ENCODE measurements around the gene C11orf98. TPM values are rescaled to one million over a fixed set of nuclear protein-coding genes. Genes with fewer than 3 reads are reported as not detected.

Gene C11orf98
- total and polyA plus RNA-seq, 2 donors (not counting 3 experiments of a cell fraction or from before 2014, with no cell fraction given) = 39.5 to 61.0 TPM

- Histone ChIP-seq H3K27me3 (ENCODE audit: control insufficient read depth in 2 of 2, insufficient read depth in 2 of 2, low read length in 2 of 2) (no peaks in the 10 kb centered on the region), H2AFZ (ENCODE audit: low read depth, low read length) (no peak overlapping the region), H3K4me1 (ENCODE audit: control insufficient read depth, extremely low read depth, insufficient read depth, low read length) (peaks cover 11% of the 10 kb centered on the region), H3K79me2 (ENCODE audit: control insufficient read depth, insufficient read depth, low read length) (peaks cover 24% of the 10 kb centered on the region), H4K20me1 (replicated peaks; ENCODE audit: control insufficient read depth, extremely low read depth, insufficient read depth, low read length) (no peaks in the 10 kb centered on the region), H3K9me1 (replicated peaks; ENCODE audit: control insufficient read depth, extremely low read depth, insufficient read depth, low read length) (no peaks in the 10 kb centered on the region), H3K27ac (ENCODE audit: insufficient read depth, low read depth, low read length) (no peak overlapping the region), H3K4me2 (ENCODE audit: insufficient read depth, low read length) (no peak overlapping the region), H3K9me3 (replicated peaks; ENCODE audit: control insufficient read depth, insufficient read depth, low read length) (no peaks in the 10 kb centered on the region), H3K36me3 (ENCODE audit: control insufficient read depth in 2 of 2, extremely low read depth in 1 of 2, insufficient read depth in 2 of 2, low read length in 2 of 2) (peaks cover 0 to 17% of the 10 kb centered on the region in 2 experiments), H3K4me3 (replicated peaks in 1 of 3; ENCODE audit: insufficient read depth in 1 of 3, low read depth in 1 of 3, low read length in 3 of 3) (no peak overlapping the region), H3K9ac (replicated peaks; ENCODE audit: extremely low read depth, insufficient read depth, low read length) (no peak overlapping the region)
- DNase-seq (ENCODE audit: low read depth, low spot score) = no peak
- intact Hi-C loops (cut with micrococcal nuclease) = no loop called here
- POLR2A ChIA-PET = interaction anchor here (1.3 kb wide), 1 partner anchor 12 kb away, joined by 9 read pairs; the partner anchor contains the start of genes C11orf98 and CSKMT
- dilution Hi-C loops (cut with MboI; ENCODE audit: extremely low pct_ligation_motif_present, low sequenced_read_pairs) = no loop called here
- CTCF ChIA-PET = interaction anchor here (1.3 kb wide), 1 partner anchor 10 kb away, joined by 3 read pairs; no protein-coding TSS in a partner anchor
- BruUV-seq (replicated peaks) = no TSS peak
- TF ChIP-seq MAX (IDR thresholded peaks at IDR 0.05; ENCODE audit: insufficient read depth, insufficient read length) = no peak
- no peak for TF ChIP-seq POLR2A (IDR thresholded peaks at IDR 0.05; ENCODE audit: low read depth, low read length)
- no peak for TF ChIP-seq CTCF (IDR thresholded peaks at IDR 0.05; ENCODE audit: extremely low read depth in 1 of 2, insufficient read depth in 1 of 2, low read depth in 1 of 2, low read length in 2 of 2)
- TF ChIP-seq MYC (IDR thresholded peaks at IDR 0.05; ENCODE audit: low read depth, low read length) = no peak
- TF ChIP-seq FOS (IDR thresholded peaks at IDR 0.05; ENCODE audit: borderline replicate concordance, insufficient read depth, low read length) = no peak
- no peak for TF ChIP-seq EZH2 (IDR thresholded peaks at IDR 0.05; ENCODE audit: borderline replicate concordance, low read depth, low read length, severe bottlenecking)
- no peak for FAIRE-seq
Measured at GRCh38 chr11:62677156-62677555, 12.1 kb upstream of the C11orf98 start.

All from endothelial cell of umbilical vein (primary cell).